ENCODE data around the gene NEDD4L.

- TF ChIP-seq CTCF (IDR thresholded peaks at IDR 0.05), result no peak
- no peak for TF ChIP-seq POLR2AphosphoS5 (IDR thresholded peaks at IDR 0.05; ENCODE audit: low read depth, low read length)
- TF ChIP-seq USF1 (IDR thresholded peaks at IDR 0.05; ENCODE audit: borderline replicate concordance, low read depth), result no peak
Observed at GRCh38 chr18:58398648-58399398, 354.8 kb downstream of the NEDD4L start.

Data from SK-N-SH (cell line).